OCI-LY3 (cell line): ENCODE data around the gene ID2.
A peak's percentile ranks its signal among the peaks of the same experiment; 100 is the strongest.

Source experiments
- H2AFZ ChIP-seq: fragments of 200-600, 300-600 bp; shearing (Covaris generic); 2 replicates; pipeline ENCODE4 v1.6.0; 2014; ENCODE audit warnings: antibody characterized with exemption, low read depth, low read length
- H3K27ac ChIP-seq: fragments of 200-600, 300-600 bp; sonication (generic); 2 replicates; pipeline ENCODE4 v1.5.1; 2014; ENCODE audit warnings: mild to moderate bottlenecking, low read length, moderate library complexity, mixed read lengths
- H3K27me3 ChIP-seq: fragments of 200-600, 300-600 bp; sonication (generic); 2 replicates; pipeline ENCODE4 v1.6.1; 2014; ENCODE audit warnings: low read depth, low read length, mixed read lengths
- H3K36me3 ChIP-seq: fragments of 200-600, 300-600 bp; sonication (generic); replicated peaks from 2 replicates; pipeline ENCODE3; 2014; ENCODE audit warnings: low read depth, low read length, mixed read lengths
- H3K4me1 ChIP-seq: fragments of 300-600, 200-600 bp; sonication (generic); 2 replicates; pipeline ENCODE4 v1.6.1; 2014; ENCODE audit warnings: low read length, mixed read lengths
- H3K4me2 ChIP-seq: fragments of 200-600, 300-600 bp; sonication (generic); 2 replicates; pipeline ENCODE4 v1.6.1; 2014; ENCODE audit warnings: low read length, mixed read lengths
- H3K4me3 ChIP-seq: fragments of 300-600, 200-600 bp; sonication (generic); 2 replicates; pipeline ENCODE4 v1.5.1; 2014; ENCODE audit warnings: antibody characterized with exemption, mild to moderate bottlenecking, low read length, moderate library complexity
- H3K79me2 ChIP-seq: fragments of 300-600, 200-600 bp; shearing (Covaris generic); 2 replicates; pipeline ENCODE4 v1.6.1; 2014; ENCODE audit warnings: mild to moderate bottlenecking, low read length, mixed read lengths
- H3K9ac ChIP-seq: fragments of 300-600, 200-600 bp; shearing (Covaris generic); 2 replicates; pipeline ENCODE4 v1.6.0; 2014; ENCODE audit warnings: mild to moderate bottlenecking, low read length, moderate library complexity
- H3K9me3 ChIP-seq: fragments of 200-600, 300-600 bp; shearing (Covaris generic); 2 replicates; pipeline ENCODE4 v1.6.1; 2014; ENCODE audit warnings: low read length, mixed read lengths; ENCODE audit not compliant: insufficient read depth
- H4K20me1 ChIP-seq: fragments of 200-600, 300-600 bp; sonication (generic); 2 replicates; pipeline ENCODE4 v1.6.1; 2016; ENCODE audit warnings: low read length, mixed read lengths; ENCODE audit not compliant: insufficient read depth
- CTCF ChIP-seq: fragments of 200-600, 300-600 bp; sonication (generic); IDR thresholded peaks from 2 replicates; pipeline ENCODE4 v1.5.1; 2014; ENCODE audit warnings: antibody characterized with exemption, low read length, low read depth
- EZH2phosphoT487 ChIP-seq: fragments of 200-600 bp; shearing (Covaris generic); IDR thresholded peaks from 2 replicates; pipeline ENCODE4 v1.6.1; 2018; ENCODE audit warnings: antibody characterized with exemption, mixed run types, low read depth

Gene ID2

GRCh38 chr2:8650256-8650655 lies 31.6 kb upstream of the ID2 start:
- TF ChIP-seq CTCF, result no peak
- no peak for TF ChIP-seq EZH2phosphoT487

GRCh38 chr2:8652774-8653426 lies 29.0 kb upstream of the ID2 start:
- Histone ChIP-seq H4K20me1 (no peaks in the 10 kb centered on the region), H3K36me3 (no peaks in the 10 kb centered on the region), H3K4me1 (peaks cover 45% of the 10 kb centered on the region), H3K4me3 (no peak overlapping the region), H3K27ac (no peak overlapping the region), H3K9me3 (no peaks in the 10 kb centered on the region), H3K79me2 (no peaks in the 10 kb centered on the region), H3K4me2 (peak overlapping the region; percentile 57), H3K27me3 (no peaks in the 10 kb centered on the region), H3K9ac (0 out of 2 replicates have a peak overlapping the region, but pooled peaks have one; percentile 9), H2AFZ (no peak overlapping the region)
- no peak for TF ChIP-seq CTCF
- no peak for TF ChIP-seq EZH2phosphoT487

More at GRCh38 chr2:8650256-8650655, 31.6 kb upstream of the ID2 start:
- H3K4me3 ChIP-seq, result no peak overlapping the region
- no peak overlapping the region for H3K9ac ChIP-seq
- no peak overlapping the region for H3K27ac ChIP-seq
- H3K36me3 ChIP-seq, result no peaks in the 10 kb centered on the region
- no peaks in the 10 kb centered on the region for H3K27me3 ChIP-seq
- H3K79me2 ChIP-seq, result no peaks in the 10 kb centered on the region
- H3K4me2 ChIP-seq, result no peak overlapping the region
- H3K9me3 ChIP-seq, result peaks cover 6% of the 10 kb centered on the region
- H4K20me1 ChIP-seq, result no peaks in the 10 kb centered on the region
- peaks cover 20% of the 10 kb centered on the region for H3K4me1 ChIP-seq
- H2AFZ ChIP-seq, result no peak overlapping the region

GRCh38 chr2:8653485-8653884 lies 28.4 kb upstream of the ID2 start:
- H4K20me1 ChIP-seq, result no peaks in the 10 kb centered on the region
- 0 out of 2 replicates have a peak overlapping the region, but pooled peaks have one; percentile 9 for H3K9ac ChIP-seq
- no peaks in the 10 kb centered on the region for H3K79me2 ChIP-seq
- no peak overlapping the region for H3K27ac ChIP-seq
- TF ChIP-seq EZH2phosphoT487 (no peak), CTCF (no peak; the same call in 1 of the 2 replicates)
- H3K36me3 ChIP-seq, result no peaks in the 10 kb centered on the region
- H3K4me1 ChIP-seq, result peaks cover 51% of the 10 kb centered on the region
- 0 out of 2 replicates have a peak overlapping the region, but pooled peaks have one; percentile 10 for H3K4me3 ChIP-seq
- peak overlapping the region; percentile 57 for H3K4me2 ChIP-seq
- no peak overlapping the region for H2AFZ ChIP-seq
- no peaks in the 10 kb centered on the region for H3K27me3 ChIP-seq
- H3K9me3 ChIP-seq, result no peaks in the 10 kb centered on the region

GRCh38 chr2:8654041-8654440 lies 27.8 kb upstream of the ID2 start:
- H3K4me1 ChIP-seq, result peaks cover 57% of the 10 kb centered on the region
- H4K20me1 ChIP-seq, result no peaks in the 10 kb centered on the region
- H3K4me3 ChIP-seq, result no peak overlapping the region
- no peak overlapping the region for H3K27ac ChIP-seq
- H3K9ac ChIP-seq, result 0 out of 2 replicates have a peak overlapping the region, but pooled peaks have one; percentile 9
- H2AFZ ChIP-seq, result no peak overlapping the region
- H3K27me3 ChIP-seq, result no peaks in the 10 kb centered on the region
- no peaks in the 10 kb centered on the region for H3K9me3 ChIP-seq
- no peaks in the 10 kb centered on the region for H3K36me3 ChIP-seq
- no peak for TF ChIP-seq EZH2phosphoT487
- no peak for TF ChIP-seq CTCF
- no peaks in the 10 kb centered on the region for H3K79me2 ChIP-seq
- H3K4me2 ChIP-seq, result peak overlapping the region; percentile 57
